ENCODE data around the gene KIRREL3. TPM values are rescaled to one million over a fixed set of nuclear protein-coding genes. Genes with fewer than 3 reads are reported as not detected.
A peak's percentile ranks its signal among the peaks of the same experiment; 100 is the strongest.

The KIRREL3 gene
- total RNA-seq, 2 donors from 2014 or later = not detected

DNA sequence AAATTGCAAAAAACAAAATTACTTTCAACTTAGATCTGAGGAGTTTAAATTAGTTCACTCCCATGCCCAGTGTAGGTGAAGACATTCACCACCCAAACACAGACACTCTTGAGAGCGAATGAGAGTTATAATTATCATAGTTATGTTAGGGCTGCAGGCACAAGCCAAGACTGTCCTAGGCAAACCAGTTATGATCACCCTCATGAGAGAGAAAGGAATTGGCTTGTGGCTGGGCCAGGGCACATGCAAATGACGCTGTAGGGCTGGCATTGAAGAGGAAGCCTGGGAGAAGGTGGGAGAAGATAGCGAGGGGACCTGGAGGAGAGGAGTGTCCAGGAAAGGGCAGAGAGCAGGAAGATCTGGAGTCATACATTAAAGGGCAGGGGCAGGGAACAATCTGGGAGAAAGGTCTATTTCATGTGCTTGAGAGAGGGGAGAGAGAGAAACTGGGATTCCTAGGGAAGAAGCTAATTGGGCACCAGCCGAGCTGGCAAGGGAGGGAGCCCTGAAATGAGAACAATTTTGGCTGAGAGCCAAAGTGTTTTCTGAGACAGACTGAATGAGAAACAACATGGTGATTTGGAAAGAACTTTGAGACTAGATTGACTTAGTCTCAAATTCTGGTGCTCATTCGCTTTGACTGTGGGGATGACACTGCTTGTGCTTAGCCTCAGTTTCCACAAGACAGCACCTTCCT lies 279.9 kb downstream of the KIRREL3 start:
- ATAC-seq (no peak), DNase-seq (ENCODE audit: low spot score in 2 of 2) (no peak)
- H3K27ac Mint-ChIP-seq = no peak overlapping the region
- H3K9me3 Mint-ChIP-seq = no peaks in the 10 kb centered on the region
- no peaks in the 10 kb centered on the region for H3K36me3 Mint-ChIP-seq

DNA sequence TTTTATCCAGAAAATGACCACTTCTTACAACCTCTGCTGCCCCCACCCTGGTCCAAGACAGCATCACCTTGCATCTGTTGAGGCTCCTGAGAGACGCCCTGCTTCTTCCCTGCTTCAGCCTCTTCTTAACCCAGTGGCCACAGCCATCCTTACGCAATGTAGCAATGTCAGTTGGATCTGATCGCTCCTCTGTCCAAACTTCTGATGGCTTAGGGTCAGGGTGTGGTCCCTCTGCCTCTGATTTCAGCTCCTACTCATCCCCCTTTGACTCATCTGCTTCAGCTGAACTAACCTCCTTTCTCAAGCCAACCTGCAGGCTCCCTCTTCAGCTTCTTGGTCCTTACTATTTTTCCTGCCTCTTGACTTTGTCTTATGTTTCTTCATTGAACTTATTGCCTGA lies 280.8 kb downstream of the KIRREL3 start:
- DNase-seq (ENCODE audit: low spot score in 2 of 2) (no peak), ATAC-seq (no peak)
- H3K9me3 Mint-ChIP-seq = no peaks in the 10 kb centered on the region
- no peak overlapping the region for H3K27ac Mint-ChIP-seq
- no peaks in the 10 kb centered on the region for H3K36me3 Mint-ChIP-seq

- ATAC-seq = no peak
- no peak for DNase-seq (ENCODE audit: low spot score in 2 of 2)
- no peaks in the 10 kb centered on the region for H3K9me3 Mint-ChIP-seq
- no peak overlapping the region for H3K27ac Mint-ChIP-seq
- H3K36me3 Mint-ChIP-seq = no peaks in the 10 kb centered on the region
Observed at GRCh38 chr11:126718276-126718675, 282.3 kb downstream of the KIRREL3 start.

DNA sequence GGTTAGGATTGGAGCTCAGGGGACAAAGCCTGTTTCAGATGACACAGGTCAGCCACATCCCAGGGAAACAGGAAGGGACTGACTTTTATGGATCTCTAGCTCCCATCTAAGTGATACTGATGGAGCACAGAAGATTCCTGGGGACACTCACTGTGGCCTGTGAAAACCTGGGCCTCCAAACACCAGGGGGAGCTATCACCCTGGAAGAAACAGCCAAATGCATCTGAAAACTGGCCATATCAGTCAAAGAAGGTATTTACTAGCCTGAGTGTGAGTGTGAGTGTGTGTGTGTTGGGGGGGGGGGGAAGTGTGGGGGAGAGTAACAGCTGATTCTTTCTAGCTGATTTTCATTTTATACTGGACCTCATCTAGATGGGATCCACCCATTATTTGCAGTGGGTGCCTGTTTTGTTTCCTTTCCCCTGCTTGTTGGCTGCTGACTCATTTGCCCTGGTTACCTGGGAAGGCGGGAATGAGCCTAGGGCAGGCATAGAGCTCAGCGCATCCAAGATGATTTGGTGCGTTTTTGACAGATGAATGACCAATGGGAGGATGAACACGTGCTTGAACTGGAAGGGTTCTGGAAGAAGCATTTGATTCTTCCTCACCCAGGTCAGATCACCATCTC lies 284.0 kb downstream of the KIRREL3 start:
- Mint-ChIP-seq H3K36me3 (no peaks in the 10 kb centered on the region), H3K27ac (no peak overlapping the region), H3K9me3 (no peaks in the 10 kb centered on the region)
- peak in 1 of 2 donors; percentile 55 for ATAC-seq
- DNase-seq (ENCODE audit: low spot score in 2 of 2) = peak in 1 of 2 donors; percentile 51

- no peak for ATAC-seq
- H3K36me3 Mint-ChIP-seq = no peaks in the 10 kb centered on the region
- no peak for DNase-seq (ENCODE audit: low spot score in 2 of 2)
- H3K9me3 Mint-ChIP-seq = no peaks in the 10 kb centered on the region
- no peak overlapping the region for H3K27ac Mint-ChIP-seq
Observed at GRCh38 chr11:126713806-126714205, 286.8 kb downstream of the KIRREL3 start.

GRCh38 chr11:126711977-126712625 lies 288.5 kb downstream of the KIRREL3 start:
- DNase-seq (ENCODE audit: low spot score in 2 of 2) = no peak
- ATAC-seq = no peak
- H3K9me3 Mint-ChIP-seq = no peaks in the 10 kb centered on the region
- no peak overlapping the region for H3K27ac Mint-ChIP-seq
- H3K36me3 Mint-ChIP-seq = no peaks in the 10 kb centered on the region

DNA sequence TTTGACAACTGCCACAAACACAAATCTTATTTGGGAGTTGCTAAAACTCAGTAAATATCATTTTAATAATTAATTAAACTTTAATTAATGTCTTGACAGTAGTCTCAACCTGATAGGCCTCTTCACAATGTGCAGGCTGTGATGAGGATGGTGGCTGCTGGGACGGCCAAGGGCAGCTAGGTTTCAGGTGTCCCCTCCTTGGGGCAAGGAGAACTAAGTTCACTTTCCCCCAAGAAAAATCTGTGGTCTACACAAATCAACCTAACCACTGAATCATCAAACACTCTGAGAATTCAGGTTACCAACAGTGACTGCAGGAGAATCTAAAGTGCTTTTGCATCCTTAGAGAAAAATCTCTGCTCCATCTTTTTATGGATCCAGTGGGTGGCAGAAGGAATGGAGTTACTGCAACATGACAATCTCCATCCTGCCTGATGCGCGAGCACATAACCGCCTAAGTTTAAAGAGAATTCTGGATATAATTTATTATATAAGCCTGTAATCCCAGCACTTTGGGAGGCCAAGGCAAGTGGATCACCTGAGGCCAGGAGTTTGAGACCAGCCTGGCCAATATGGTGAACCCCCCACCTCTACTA lies 289.7 kb downstream of the KIRREL3 start:
- H3K27ac Mint-ChIP-seq = no peak overlapping the region
- H3K36me3 Mint-ChIP-seq = no peaks in the 10 kb centered on the region
- DNase-seq (ENCODE audit: low spot score in 2 of 2) = no peak
- no peaks in the 10 kb centered on the region for H3K9me3 Mint-ChIP-seq
- ATAC-seq = no peak

GRCh38 chr11:126707498-126707897 lies 293.1 kb downstream of the KIRREL3 start:
- Mint-ChIP-seq H3K9me3 (no peaks in the 10 kb centered on the region), H3K36me3 (no peaks in the 10 kb centered on the region), H3K27ac (no peak overlapping the region)
- ATAC-seq = no peak
- no peak for DNase-seq (ENCODE audit: low spot score in 2 of 2)

GRCh38 chr11:126704096-126704495 lies 296.5 kb downstream of the KIRREL3 start:
- H3K27ac Mint-ChIP-seq = no peak overlapping the region
- no peaks in the 10 kb centered on the region for H3K9me3 Mint-ChIP-seq
- no peak for ATAC-seq

DNA sequence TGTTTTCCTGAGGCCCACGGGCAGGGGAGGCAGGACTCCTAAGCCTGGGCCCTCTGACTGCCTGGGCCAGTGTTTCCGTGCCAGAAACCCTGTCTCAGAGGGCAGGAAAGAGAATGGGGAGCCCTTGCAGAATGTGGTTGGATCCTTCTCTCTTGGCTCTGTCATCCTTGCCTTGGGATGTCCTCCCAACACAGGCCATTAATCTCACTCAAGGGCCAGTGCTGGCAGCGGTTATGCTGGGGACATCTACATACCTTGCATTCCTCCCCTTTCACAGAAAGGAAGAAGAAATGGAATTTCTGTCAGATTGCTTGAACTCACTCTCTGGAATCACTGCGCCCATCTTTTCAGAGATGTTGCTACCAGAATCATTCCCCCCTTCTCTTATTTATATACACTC lies 296.9 kb downstream of the KIRREL3 start:
- Mint-ChIP-seq H3K9me3 (no peaks in the 10 kb centered on the region), H3K27ac (no peak overlapping the region), H3K36me3 (no peaks in the 10 kb centered on the region)
- ATAC-seq = no peak
- DNase-seq (ENCODE audit: low spot score in 2 of 2) = no peak

More at GRCh38 chr11:126704096-126704495, 296.5 kb downstream of the KIRREL3 start:
- no peaks in the 10 kb centered on the region for H3K36me3 Mint-ChIP-seq
- no peak for DNase-seq (ENCODE audit: low spot score in 2 of 2)

GRCh38 chr11:126702987-126703386 lies 297.6 kb downstream of the KIRREL3 start:
- DNase-seq (ENCODE audit: low spot score in 2 of 2) = no peak
- no peak for ATAC-seq
- Mint-ChIP-seq H3K9me3 (no peaks in the 10 kb centered on the region), H3K27ac (no peak overlapping the region), H3K36me3 (no peaks in the 10 kb centered on the region)

GRCh38 chr11:126702165-126702720 lies 298.3 kb downstream of the KIRREL3 start:
- DNase-seq (ENCODE audit: low spot score in 2 of 2) (no peak), ATAC-seq (no peak)
- Mint-ChIP-seq H3K27ac (no peak overlapping the region), H3K9me3 (no peaks in the 10 kb centered on the region), H3K36me3 (no peaks in the 10 kb centered on the region)

- DNase-seq (ENCODE audit: low spot score in 2 of 2) (no peak), ATAC-seq (no peak)
- H3K9me3 Mint-ChIP-seq = no peaks in the 10 kb centered on the region
- no peak overlapping the region for H3K27ac Mint-ChIP-seq
- no peaks in the 10 kb centered on the region for H3K36me3 Mint-ChIP-seq
Observed at GRCh38 chr11:126701520-126701897, 299.1 kb downstream of the KIRREL3 start.

- Mint-ChIP-seq H3K9me3 (no peaks in the 10 kb centered on the region), H3K27ac (no peak overlapping the region), H3K36me3 (no peaks in the 10 kb centered on the region)
- DNase-seq (ENCODE audit: low spot score in 2 of 2) = no peak
- no peak for ATAC-seq
Observed at GRCh38 chr11:126700768-126701519, 299.6 kb downstream of the KIRREL3 start.

DNA sequence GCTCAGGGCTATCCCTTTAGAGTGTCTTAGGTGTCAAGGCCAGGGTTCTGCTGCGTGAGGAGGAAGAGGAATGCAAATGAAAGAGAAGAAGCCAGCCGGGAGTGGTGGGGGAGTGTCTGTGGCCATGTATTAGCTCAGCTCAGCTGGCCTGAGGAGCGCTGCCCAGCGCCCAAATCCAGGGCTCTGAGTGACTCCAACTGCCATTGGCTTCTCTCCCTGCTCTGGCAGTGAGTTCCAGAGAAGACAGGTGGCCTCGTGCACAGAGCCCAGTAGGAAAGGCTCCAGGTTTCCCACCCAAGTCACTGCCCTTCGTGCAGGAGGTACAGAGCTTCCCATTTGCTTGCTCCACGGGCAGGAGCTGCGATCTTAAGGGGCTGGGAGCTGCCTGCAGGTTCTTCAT lies 302.0 kb downstream of the KIRREL3 start:
- Mint-ChIP-seq H3K9me3 (no peaks in the 10 kb centered on the region), H3K27ac (no peak overlapping the region), H3K36me3 (no peaks in the 10 kb centered on the region)
- no peak for DNase-seq (ENCODE audit: low spot score in 2 of 2)
- no peak for ATAC-seq

DNA sequence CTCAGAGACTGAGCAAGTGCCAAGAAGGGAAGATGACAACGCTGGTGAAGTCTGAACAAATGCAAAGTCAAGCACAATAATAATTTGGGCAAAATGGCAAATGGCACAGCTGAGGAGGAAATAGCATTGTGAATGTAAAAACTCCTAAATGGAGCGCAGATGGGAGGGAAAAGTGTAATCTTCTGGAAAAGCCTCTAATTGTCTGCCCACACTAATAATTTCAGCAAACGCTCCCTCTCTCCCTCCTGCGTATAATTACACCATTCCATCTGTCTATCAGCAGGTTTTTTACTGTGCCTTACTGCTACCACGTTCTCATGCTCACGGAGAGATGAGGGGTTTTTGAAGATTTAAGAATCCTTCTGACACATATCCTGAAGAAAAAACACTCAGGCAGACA lies 302.6 kb downstream of the KIRREL3 start:
- no peaks in the 10 kb centered on the region for H3K36me3 Mint-ChIP-seq
- ATAC-seq = no peak

GRCh38 chr11:126696982-126697381 lies 303.6 kb downstream of the KIRREL3 start:
- Mint-ChIP-seq H3K27ac (no peak overlapping the region), H3K36me3 (no peaks in the 10 kb centered on the region), H3K9me3 (no peaks in the 10 kb centered on the region)
- DNase-seq (ENCODE audit: low spot score in 2 of 2) (no peak), ATAC-seq (no peak)

More for the DNA sequence above, 302.6 kb downstream of the KIRREL3 start:
- DNase-seq (ENCODE audit: low spot score in 2 of 2) = no peak
- no peak overlapping the region for H3K27ac Mint-ChIP-seq
- H3K9me3 Mint-ChIP-seq = no peaks in the 10 kb centered on the region
